Measurements from ENCODE around the gene GRK1.

The GRK1 gene

GRCh38 chr13:113633485-113633873, 33.5 kb upstream of the GRK1 start:
- DNase-seq, result no peak

- DNase-seq, result no peak
Observed at GRCh38 chr13:113634279-113635047, 32.6 kb upstream of the GRK1 start.

- no peak for DNase-seq
Observed at GRCh38 chr13:113635048-113635420, 32.0 kb upstream of the GRK1 start.

DNA sequence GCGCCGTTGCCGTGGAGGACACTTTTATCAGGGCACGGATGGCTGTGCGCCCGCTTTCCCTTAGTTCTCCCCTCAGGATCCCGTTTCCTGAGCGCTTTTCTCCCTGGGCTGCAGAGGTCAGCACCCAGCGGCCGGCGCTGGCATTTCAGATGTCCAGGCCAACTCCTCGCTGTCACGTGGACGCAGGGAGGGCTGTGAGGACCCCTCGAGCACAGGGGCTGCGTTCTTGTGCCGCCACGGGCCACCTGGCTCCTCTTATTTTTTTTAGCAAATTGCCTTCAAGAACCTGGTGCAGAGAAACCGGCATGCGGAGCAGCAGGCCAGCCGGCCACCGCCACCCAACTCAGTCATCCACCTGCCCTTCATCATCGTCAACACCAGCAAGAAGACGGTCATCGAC, 31.3 kb upstream of the GRK1 start:
- no peak for DNase-seq

DNA sequence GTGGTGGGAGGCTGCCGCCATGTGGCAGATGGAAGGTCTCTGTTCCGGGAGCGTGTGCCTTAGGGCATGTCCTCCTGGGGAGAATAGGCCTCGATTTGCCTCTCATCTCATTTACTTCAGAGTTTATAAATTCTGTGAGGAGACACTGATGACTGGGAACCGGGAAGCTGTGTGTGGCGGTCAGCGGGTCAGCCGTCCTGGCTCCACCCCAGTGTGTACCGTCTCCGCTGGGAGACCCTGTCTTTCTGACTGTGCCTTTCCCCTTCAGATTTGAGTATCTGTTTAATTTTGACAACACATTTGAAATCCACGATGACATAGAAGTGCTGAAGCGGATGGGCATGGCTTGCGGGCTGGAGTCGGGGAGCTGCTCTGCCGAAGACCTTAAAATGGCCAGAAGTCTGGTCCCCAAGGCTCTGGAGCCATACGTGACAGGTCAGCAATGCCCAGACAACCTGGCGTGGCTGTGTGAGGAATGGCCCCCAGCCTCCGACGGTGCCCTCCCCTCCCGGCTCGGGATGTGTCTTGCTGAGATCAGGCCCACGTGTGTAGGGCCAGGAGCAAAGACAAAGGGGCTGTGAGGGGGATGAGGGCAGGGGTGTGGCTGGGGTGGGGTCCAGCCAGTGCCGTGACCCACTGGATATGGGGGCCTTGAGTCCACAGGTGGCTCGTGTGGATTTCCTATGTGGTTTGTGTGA, 30.6 kb upstream of the GRK1 start:
- no peak for DNase-seq

DNA sequence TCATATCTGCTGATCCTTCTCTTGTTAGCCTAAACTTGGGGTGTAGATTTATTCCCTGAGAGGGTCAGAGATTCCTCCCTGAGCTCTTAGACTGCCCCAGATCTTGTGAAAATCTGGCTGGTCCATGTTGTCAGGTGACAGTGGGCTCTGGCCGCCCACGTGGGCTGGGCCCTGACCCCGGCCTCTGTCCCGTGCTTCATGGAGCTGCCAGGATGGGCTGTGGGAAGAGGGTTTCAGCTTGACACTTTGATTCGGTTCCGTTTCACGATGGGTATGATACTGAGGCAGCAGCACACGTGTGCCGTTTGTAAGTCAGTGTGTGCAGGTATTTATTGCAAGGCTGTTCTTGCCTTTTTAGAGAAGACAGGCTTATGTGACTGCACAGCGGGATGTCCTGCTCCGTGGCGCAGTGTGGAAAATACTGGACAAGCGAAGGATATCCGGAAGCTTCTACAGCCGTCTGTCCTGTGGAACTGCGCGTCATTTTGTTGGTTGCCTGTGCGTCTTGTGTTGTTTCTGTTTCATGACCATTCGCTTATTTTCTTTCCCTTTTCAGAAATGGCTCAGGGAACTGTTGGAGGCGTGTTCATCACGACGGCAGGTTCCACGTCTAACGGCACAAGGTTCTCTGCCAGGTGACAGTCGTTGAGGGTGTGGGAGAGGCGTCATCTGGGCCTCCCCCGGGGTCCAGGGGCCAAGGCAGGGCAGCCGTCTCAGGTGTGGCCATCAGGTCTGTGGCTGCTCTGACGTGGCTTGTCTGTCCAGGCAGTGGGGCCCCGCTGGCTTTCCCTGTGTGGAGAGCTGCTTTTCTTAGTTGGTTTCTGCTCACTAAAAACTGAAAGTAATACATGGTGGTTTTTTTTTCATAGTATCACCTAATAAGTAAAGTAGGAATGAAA, 29.5 kb upstream of the GRK1 start:
- no peak for DNase-seq

DNA sequence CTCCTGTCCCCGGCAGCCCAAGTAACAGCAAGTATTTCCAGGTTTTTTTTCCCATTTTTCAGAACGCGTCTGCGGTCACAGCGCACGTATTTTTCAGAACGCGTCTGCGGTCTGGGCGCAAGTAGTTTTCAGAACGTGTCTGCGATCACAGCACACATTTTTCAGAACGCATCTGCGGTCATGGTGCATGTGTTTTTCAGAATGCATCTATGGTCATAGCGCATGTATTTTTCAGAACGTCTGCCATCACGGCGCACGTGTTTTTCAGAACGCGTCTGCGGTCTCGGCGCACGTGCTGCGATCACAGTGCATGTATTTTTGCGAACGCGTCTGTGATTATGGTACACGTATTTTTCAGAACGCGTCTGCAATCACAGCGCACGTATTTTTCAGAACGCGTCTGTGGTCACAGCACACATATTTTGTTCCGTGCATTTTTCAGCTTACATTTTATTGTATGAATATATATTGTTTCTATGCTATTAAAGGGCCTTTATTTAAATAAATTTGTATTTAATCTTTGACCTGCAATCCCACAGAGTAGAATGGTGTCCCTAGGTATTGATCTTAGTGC, 28.8 kb upstream of the GRK1 start:
- no peak for DNase-seq

- DNase-seq, result no peak
Observed at GRCh38 chr13:113638806-113639205, 28.2 kb upstream of the GRK1 start.

- DNase-seq, result no peak
Observed at GRCh38 chr13:113639616-113640262, 27.3 kb upstream of the GRK1 start.

- no peak for DNase-seq
Observed at GRCh38 chr13:113641426-113641825, 25.6 kb upstream of the GRK1 start.

DNA sequence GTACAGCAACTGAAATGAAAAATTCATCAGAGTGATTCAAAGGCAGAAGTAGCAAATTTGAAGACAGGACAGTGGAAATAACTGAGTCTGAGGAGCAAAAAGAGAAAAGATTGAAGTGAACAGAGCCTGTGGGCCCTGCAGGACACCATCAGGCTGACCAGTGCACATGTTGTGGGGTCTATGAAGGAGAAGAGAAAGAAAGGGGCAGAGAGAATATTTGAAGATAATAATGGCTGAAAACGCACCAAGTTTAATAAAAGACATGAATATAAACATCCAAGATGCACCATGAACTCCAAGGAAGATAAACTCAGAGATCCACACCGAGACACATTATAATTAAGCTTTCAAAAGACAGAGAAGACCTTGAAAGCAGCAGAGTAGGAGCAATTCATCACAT, 24.5 kb upstream of the GRK1 start:
- no peak for DNase-seq

DNA sequence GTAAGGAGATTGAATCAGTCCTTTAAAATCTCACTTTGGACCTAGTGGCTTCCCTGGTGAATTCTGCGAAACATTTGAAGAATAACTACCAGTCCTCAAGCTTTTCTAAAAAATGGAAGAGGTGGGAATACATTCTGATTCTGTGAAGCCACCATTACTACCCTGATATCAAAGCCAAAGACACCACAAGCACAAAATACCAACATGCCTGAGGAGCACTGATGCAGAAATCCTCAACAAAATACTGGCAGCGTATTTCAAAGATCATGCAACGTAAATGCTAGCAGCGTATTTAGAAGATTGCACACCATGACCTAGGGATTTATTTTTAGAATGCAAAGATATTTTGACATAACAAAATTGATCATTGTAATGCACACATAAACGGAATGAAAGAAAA, 23.4 kb upstream of the GRK1 start:
- no peak for DNase-seq

GRCh38 chr13:113644800-113645199, 22.2 kb upstream of the GRK1 start:
- DNase-seq, result no peak

- no peak for DNase-seq
Observed at GRCh38 chr13:113645329-113645728, 21.7 kb upstream of the GRK1 start.

GRCh38 chr13:113646376-113646775, 20.6 kb upstream of the GRK1 start:
- peak; percentile 89 for DNase-seq

- no peak for DNase-seq
Observed at GRCh38 chr13:113646921-113647340, 20.1 kb upstream of the GRK1 start.

GRCh38 chr13:113647351-113648215, 19.4 kb upstream of the GRK1 start:
- peak; percentile 98 for DNase-seq

- DNase-seq, result no peak
Observed at GRCh38 chr13:113648216-113648610, 18.8 kb upstream of the GRK1 start.

DNA sequence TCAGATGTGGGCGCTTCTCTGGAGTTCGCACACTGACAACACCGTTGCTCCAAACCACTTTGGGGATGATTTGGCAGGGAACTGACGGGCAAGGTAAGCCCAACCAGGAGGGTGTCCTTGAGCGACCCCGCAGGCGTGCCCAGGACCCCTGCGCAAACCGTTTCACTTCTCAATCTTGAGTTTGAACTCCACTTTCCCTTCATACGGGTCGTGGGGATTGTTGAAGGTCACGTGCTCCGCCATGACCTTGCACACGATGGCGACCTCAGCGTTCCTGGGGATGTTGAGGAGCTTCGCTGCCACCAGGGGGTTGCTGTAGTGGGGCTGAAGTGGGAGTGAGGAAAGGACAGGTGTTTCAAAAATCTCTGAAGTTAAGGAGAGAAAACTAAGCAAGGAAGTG, 17.8 kb upstream of the GRK1 start:
- DNase-seq, result peak; percentile 62

DNA sequence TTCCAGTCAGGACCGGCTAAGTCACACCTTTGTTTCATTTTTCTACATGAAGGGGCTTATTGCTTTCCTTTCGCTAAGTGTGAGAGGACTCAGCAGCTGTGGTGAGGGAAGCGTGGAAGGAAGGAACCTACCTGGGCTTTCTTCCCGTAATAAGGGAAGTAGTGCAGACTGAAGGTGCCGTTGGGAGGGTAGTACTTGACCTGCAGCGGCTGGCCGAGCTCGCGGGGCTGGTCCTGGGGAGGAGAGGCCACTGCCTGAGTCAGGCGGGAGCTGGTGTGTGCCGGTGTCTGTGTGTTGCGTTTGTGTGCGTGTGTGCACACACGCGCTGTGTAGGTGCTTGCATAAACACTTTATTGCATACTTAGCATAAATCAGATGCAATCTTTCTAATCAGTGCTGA, 16.7 kb upstream of the GRK1 start:
- DNase-seq, result no peak

- no peak for DNase-seq
Observed at GRCh38 chr13:113650731-113651148, 16.3 kb upstream of the GRK1 start.

Data from SHP77 treated with DMSO at 0.1 percent for 48 hours (cell line).